HG02588 (cell line): ENCODE results near the gene ZSWIM5.
"Not testable (repeated sequence)": the region's sequence is repeated elsewhere in the genome, so short reads cannot be mapped to it uniquely, and the experiment has no call there.

ENCODE experiments used
- ATAC-seq: cut with Tn5 transposase; IDR thresholded peaks from one replicate; pipeline ENCODE4 v1.9.1; 2021; ENCODE audit warnings: mild to moderate bottlenecking, moderate library complexity; ENCODE audit not compliant: unreplicated experiment

Gene ZSWIM5

GRCh38 chr1:45205011-45205909 lies 1.1 kb downstream of the ZSWIM5 start:
- ATAC-seq = no peak

- no peak for ATAC-seq
Observed at GRCh38 chr1:45200906-45201500, 5.4 kb downstream of the ZSWIM5 start.

GRCh38 chr1:45200435-45200834 lies 6.0 kb downstream of the ZSWIM5 start:
- no peak for ATAC-seq

GRCh38 chr1:45198185-45198584 lies 8.2 kb downstream of the ZSWIM5 start:
- ATAC-seq = no peak

GRCh38 chr1:45196863-45197262 lies 9.5 kb downstream of the ZSWIM5 start:
- no peak for ATAC-seq

GRCh38 chr1:45191418-45191783 lies 15.0 kb downstream of the ZSWIM5 start:
- no peak for ATAC-seq

- ATAC-seq = no peak
Observed at GRCh38 chr1:45187725-45188124, 18.7 kb downstream of the ZSWIM5 start.

GRCh38 chr1:45179918-45180519 lies 26.4 kb downstream of the ZSWIM5 start:
- not testable (repeated sequence) for ATAC-seq

- no peak for ATAC-seq
Observed at GRCh38 chr1:45177452-45177851, 29.0 kb downstream of the ZSWIM5 start.

GRCh38 chr1:45172764-45173163 lies 33.6 kb downstream of the ZSWIM5 start:
- ATAC-seq = no peak

- ATAC-seq = no peak
Observed at GRCh38 chr1:45172005-45172404, 34.4 kb downstream of the ZSWIM5 start.

- no peak for ATAC-seq
Observed at GRCh38 chr1:45171575-45171974, 34.8 kb downstream of the ZSWIM5 start.

- ATAC-seq = no peak
Observed at GRCh38 chr1:45170151-45170742, 36.2 kb downstream of the ZSWIM5 start.

GRCh38 chr1:45167947-45168346 lies 38.5 kb downstream of the ZSWIM5 start:
- not testable (repeated sequence) for ATAC-seq

GRCh38 chr1:45164307-45164706 lies 42.1 kb downstream of the ZSWIM5 start:
- not testable (repeated sequence) for ATAC-seq

GRCh38 chr1:45163111-45163510 lies 43.3 kb downstream of the ZSWIM5 start:
- ATAC-seq = not testable (repeated sequence)

- ATAC-seq = not testable (repeated sequence)
Observed at GRCh38 chr1:45162041-45163035, 44.1 kb downstream of the ZSWIM5 start.

- no peak for ATAC-seq
Observed at GRCh38 chr1:45155957-45156356, 50.4 kb downstream of the ZSWIM5 start.

- no peak for ATAC-seq
Observed at GRCh38 chr1:45155423-45155822, 51.0 kb downstream of the ZSWIM5 start.

- no peak for ATAC-seq
Observed at GRCh38 chr1:45152126-45152525, 54.3 kb downstream of the ZSWIM5 start.
